DOHH2 (cell line): ENCODE results near the gene GABBR1.

ENCODE experiments used
- CTCF ChIP-seq: fragments of 200-600 bp; sonication (generic); IDR thresholded peaks from one replicate; pipeline ENCODE4 v1.5.1; 2014; ENCODE audit warnings: antibody characterized with exemption, mild to moderate bottlenecking, low read depth, low read length; ENCODE audit not compliant: poor library complexity, severe bottlenecking
- EZH2phosphoT487 ChIP-seq: fragments of 200-600 bp; sonication (generic); IDR thresholded peaks from 2 replicates; pipeline ENCODE4 v1.6.1; 2017; ENCODE audit warnings: borderline replicate concordance, mild to moderate bottlenecking, antibody characterized with exemption, low read length, moderate library complexity, mixed read lengths

- TF ChIP-seq CTCF (no peak), EZH2phosphoT487 (no peak)
Observed at GRCh38 chr6:29521006-29521680, 111.8 kb downstream of the GABBR1 start.
